HG02884 (cell line): Measurements from ENCODE around the gene PRPF19.

Source experiments
- ATAC-seq: cut with Tn5 transposase; IDR thresholded peaks from one replicate; pipeline ENCODE4 v1.9.1; 2021; ENCODE audit warnings: mild to moderate bottlenecking, moderate library complexity; ENCODE audit not compliant: unreplicated experiment

PRPF19 gene

DNA sequence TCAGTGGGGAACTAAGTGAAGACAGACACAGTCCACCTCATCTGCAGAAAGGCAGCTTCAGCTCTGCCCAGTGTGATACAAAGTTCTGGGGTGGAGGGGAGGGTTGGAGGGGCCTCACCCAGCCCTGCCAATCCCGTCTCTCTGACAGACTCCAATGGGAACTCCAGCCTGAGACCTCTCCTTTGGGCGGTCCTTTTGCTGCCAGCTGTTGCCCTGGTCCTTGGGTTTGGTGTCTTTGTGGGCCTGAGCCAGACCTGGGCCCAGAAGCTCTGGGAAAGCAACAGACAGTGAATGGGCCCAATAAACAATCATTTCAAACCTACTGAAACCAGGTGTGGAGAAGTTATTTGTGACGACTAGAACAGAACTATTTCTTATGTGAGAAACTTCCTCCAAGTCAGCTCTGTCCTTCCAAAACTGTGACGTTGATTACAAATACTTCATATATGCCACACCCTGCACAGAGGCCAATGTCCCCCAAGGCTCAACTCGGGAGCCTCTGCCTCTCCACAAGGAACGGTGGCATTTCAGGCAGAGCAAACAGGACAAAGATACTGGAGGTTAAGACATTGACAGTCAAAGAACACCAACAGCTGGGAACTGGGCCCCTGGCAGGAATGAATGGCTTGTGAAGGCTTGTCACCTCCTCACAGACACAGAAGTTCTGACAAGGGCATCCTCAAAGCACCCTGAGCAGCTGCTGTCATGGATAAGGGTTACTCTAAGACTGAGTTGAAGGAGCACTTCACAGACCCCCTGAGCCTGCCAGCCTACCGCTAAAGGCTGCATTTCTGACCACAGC lies 30.8 kb downstream of the PRPF19 start:
- ATAC-seq, result no peak

DNA sequence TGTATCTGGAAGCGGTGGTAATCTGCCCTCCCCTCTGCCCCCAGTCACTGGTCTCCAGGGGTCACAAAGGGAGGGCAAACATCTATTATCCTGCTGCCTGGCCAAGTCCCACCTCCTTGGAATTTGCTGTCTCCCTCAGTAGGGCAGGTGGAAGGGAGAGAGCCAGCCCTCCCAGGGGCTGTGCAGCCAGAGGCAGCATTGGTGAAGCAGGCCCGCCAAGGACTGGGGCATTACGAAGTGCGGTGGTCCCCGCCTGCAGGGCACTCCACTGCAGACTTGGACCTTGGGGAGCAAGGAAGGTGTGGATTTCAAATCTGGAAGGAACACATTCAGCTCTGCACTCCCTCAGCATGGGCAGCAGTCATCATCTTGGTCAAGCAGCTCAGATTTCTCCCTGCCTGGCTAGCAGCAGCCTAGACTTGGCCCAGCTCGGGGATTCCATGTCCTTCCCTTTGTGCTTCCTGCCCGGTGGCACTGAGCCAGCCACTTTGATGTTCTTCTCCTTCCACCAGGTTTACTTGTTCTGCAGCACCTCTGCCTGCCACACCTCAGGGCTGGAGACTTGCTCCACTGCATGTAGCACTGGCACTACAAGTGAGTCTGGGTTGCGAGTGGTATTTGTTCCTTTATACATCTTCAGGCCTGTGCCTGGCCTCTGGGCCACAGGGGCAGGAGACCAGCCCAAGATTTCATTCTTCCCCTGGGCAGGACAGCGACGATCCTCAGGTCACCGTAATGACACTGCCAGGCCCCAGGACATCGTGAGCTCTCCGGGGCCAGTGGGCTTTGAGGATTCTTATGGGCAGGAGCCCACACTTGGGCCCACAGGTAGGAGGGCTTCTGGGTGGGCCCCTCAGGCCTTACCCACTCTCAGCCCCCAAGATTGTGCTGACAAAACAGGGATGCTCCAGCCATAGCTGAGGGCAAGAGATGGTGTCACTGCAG lies 31.7 kb downstream of the PRPF19 start:
- no peak for ATAC-seq

DNA sequence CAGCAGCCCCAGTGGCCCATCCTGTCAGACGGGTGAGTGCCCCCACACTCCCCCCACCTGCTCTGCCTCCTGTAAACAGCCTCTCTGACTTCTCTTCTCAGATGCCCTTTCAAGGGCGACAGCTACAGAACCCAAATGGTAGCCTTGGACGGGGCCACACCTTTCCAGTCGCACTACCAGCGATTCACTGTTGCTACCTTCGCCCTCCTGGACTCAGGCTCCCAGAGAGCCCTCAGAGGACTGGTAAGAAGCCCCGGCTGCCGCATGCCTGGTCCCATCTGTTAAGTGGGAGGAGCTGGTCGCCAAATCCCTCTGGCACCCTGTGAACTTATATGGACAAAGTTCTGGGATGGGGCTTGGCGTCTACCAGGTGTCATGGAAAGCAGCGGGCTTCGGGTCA lies 32.9 kb downstream of the PRPF19 start:
- no peak for ATAC-seq

DNA sequence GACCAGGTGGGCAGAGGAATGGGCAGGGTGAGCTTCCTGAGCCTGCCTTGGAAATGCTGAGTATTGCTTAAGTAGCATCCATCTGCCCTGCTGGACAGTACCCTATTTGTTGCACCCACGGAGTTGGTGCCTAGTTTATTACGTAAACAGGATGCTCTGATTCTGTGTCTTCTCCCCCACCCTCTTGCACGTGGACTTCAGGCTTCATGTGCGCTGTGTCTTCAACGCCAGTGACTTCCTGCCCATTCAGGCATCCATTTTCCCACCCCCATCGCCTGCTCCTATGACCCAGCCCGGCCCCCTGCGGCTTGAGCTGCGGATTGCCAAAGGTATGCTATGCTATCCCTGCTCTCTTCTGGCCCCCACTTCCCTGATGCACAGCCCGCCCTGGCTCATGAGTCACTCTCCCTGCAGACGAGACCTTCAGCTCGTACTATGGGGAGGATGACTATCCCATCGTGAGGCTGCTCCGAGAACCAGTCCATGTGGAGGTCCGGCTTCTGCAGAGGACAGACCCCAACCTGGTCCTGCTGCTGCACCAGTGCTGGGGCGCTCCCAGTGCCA lies 33.3 kb downstream of the PRPF19 start:
- no peak for ATAC-seq

DNA sequence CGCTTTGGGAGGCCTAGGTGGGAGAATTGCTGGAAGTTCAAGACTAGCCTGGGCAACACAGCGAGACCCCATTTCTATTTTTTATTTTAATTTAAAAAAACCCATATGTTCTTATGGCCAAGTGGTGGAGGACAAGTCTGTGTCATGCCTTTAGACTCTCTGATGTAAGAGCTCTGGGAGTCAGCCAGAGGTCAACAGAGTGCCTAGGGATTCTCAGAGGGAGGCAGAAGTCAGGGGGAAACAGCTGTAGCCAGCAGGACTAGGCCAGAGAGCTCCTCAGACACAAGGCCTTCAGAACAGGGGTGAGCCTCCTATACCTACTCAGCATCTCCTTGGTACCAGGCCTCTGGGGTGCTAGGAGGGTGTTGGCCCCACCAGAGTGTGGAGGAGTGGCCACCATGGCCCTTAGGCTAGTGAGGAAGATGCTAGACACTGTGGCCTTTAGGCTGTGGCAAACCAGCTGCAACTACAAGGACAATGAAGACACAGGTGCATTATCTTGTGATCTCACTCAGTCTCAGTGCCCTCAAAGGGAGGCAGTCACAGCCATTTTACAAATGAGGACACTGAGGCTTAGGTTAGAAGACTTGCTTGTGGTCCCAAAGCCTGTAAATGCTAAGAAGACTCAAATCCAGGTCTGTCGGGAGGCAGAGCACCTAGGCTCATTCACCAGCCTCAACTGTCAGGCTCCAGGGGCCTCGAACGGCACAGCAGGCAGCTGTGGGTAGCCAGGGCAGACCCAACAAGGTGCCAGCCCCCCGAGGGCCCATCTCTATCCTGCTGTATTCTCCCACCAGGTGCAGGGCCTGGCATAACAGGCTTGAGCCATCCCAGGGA lies 34.0 kb downstream of the PRPF19 start:
- ATAC-seq, result no peak

DNA sequence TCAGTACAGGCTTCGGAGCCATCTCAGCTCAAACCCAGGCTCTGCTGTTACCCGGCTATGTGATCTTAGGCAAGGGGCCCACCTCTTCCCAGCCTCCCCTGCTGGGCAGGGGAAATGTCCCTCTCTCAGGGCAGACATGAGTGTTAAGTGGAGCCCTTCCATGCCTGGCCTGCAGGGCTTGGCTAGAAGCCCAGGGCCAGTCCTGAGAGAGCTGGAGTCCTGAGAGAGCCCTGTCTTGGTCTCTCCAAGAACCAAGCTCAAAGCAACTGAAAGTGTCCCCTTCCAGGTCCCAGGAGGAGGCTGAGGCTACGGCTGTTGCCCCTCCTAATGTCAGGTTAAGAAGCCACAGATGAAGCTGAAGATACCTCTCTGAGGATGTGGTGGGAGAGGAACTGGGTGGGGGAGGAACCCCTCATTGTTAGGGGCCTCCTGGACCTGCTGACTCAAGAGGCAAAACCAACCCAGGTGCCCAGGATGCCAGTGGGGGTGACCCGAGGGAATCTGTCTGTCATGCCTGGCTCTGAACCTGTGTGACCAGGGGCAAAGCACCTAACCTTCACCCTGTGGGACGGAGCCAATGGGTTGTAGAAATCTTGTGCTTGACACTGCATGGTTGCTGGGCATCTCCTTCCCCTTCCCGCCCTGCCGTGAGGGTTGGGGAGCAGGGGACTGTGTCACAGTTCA lies 34.9 kb downstream of the PRPF19 start:
- ATAC-seq, result no peak

DNA sequence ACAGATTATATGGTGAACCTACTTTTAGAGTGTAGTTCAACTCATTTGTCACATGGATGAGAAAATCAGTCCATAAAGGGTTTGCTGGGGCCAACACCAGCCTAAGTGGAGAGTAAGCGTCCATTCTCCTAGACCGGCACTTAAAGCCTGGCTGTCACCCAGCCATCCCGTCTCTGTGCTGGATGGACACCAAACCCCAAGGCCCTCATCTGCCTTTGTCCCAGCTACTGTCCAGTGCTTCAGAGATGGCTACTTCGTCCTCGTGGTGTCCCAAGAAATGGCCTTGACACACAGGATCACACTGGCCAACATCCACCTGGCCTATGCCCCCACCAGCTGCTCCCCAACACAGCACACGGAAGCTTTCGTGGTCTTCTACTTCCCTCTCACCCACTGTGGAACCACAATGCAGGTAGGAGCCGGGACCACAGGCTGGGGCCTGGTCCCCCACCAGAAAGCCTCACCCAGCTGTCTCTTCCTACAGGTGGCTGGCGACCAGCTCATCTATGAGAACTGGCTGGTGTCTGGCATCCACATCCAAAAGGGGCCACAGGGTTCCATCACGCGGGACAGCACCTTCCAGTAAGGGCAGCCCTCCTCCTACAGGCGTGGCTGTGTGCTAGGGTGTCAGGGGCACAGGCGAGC lies 35.5 kb downstream of the PRPF19 start:
- no peak for ATAC-seq

DNA sequence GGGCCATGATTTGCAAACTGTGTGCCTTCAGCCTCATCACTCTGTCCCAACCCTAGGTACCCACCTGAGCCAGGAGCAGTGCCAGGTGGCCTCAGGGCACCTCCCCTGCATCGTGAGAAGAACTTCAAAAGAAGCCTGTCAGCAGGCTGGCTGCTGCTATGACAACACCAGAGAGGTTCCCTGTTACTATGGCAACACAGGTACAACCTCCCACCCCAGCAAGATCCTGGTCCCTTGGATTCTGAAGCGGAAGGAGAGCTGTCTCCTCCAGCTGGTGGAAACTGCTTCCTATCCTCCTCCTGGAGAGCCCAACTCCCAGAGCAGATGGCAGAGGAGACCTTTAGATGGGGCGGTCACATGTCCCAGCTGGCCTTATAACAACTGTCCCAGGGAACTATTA lies 36.1 kb downstream of the PRPF19 start:
- no peak for ATAC-seq

DNA sequence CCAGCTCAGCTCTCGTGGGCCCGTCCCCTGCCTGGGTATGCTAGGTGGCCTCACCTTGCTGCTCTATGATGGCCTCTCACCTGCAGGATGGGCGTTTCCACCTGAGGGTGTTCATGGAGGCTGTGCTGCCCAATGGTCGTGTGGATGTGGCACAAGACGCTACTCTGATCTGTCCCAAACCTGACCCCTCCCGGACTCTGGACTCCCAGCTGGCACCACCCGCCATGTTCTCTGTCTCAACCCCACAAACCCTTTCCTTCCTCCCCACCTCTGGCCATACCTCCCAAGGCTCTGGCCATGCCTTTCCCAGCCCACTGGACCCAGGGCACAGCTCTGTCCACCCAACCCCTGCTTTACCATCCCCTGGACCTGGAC lies 36.9 kb downstream of the PRPF19 start:
- no peak for ATAC-seq

DNA sequence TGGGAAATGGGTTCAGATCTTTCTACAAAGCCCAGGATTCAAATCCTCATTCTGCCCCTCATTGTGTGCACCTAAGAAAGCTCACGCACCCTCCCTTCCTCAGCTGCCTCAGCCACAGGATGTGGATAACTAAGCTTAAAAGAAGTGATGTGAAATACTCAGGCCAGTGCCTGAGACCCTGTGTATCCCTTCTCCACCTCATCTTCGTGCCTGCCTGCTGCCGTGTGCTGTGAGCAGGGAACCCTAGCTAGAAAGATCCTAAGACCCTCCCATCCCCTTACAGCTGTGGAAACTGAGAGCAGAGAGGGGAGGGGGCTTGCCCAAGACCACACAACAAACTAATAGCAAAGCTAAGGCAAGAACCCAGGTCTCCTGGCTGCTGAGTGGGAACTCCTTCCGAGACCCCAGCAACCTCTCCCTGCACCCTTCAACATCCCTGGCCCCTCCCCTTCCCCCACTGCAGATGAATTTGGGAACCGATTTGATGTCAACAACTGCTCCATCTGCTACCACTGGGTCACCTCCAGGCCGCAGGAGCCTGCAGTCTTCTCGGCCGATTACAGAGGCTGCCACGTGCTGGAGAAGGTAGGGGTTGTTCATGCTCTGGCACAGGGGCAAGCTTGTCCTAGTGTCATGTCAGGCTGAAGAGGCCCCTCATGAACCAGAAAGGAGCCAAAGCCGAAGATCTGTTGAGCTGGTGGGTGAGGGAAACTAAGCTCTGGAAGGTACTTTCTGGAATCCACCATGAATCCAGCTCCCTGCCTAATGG lies 37.5 kb downstream of the PRPF19 start:
- no peak for ATAC-seq

DNA sequence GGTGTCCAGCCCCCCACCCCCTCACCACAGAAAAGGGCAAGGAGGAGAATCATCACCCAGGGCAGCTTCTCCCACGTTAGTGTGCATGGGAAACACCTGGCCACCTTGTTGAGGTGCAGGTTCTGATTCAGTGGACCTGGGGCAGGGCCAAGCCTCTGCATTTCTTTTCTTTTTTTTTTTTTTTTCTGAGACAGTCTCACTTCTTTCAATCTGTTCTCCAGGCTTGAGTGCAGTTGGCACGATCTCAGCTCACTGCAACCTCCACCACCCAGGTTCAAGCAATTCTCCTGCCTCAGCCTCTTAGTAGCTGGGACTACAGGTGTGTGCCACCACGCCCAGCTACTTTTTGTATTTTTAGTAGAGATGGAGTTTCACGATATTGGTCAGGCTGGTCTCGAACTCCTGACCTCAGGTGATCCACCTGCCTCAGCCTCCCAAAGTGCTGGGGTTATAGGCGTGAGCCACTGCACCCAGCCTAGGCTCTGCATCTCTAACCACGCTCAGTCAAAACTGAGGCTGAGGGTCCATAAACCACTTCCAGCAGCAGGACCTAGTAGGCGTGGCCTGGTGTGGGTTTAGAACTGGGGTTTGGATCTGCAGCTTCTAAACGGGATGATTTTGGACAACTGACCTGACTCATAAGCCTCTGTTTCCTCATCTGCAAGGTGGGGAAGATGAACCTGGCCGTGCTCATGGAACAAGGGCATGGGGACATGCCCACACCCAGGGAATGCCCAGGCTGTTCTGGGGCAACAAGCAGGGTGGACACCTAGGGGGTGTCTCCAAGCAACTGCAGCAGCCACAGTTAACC lies 38.3 kb downstream of the PRPF19 start:
- ATAC-seq, result no peak

DNA sequence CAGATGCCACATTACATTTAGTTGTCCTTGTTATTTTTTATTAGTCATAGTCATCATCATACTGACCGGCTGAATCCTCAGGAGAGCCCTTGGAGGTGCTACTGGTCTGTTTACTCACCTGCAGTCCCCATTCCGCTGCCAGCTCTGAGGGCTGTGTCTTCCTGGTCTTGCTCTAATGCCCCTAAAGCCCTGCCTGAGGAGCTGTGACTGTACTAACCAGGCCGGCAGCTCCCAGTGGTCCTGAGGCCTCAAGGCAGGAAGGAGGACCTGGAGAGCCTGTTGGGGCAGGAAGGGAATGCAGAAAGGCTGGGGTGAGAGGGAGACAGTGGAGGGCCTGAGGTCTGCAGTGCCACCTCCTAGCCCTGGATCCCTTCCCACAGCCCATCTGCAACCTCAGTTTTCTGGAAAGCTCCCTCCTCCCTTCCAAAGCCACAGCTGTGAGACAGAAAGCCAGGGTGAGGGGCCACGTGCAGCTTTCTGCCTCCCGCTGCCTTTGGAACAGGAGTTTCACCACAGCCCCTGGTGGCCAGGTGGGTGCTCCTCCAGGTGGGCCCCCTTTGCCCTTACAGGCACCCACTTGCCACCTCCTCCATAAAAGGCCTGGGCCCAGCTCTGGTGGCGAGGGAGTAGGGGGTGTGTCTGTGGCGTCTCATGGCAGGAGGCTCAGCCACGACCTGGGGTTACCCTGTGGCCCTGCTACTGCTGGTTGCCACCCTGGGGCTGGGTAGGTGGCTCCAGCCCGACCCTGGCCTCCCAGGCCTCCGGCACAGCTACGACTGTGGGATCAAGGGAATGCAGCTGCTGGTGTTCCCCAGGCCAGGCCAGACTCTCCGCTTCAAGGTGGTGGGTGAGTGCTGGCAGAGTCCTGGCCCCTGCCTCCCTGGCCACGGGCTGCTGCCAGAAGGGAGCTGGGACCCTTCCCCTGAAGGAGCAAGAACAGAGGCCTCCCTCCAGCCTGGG lies 39.2 kb downstream of the PRPF19 start, which contains the start of gene ZP1:
Gene ZP1 (plus strand): TSS at position 632 of the 960 bp plus-strand sequence. CDS start 20 bp downstream, at position 652.
- no peak for ATAC-seq

DNA sequence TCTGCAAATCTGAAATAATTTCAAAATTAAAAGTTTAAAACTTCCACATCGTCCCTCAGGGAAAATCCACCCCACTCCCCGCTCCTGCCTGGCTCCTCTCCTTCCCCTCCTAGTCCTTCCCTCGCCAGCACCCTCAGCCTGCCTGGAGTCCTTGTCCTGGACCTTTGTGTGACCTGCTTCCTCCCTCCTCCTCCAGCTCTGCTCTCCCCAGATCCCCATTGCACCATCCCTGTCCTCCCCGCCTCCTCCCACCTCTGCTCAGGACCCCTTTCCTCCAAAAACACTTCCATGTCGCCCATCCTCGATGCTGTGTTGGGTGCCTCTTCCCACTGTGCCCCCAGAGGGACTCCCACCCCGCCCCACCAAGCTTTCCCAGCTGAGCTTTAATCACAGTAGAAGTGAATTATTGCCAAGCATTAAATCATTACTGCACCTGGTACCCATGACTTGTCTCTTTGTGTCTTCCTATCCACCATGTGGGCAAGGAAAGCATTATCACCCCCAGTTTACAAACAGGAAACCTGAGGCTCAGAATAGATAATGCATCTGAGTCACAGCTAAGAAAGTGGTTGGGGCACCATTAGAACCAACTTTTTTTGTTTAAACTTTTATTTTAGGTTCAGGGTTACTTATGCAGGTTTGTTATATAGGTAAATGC lies 41.4 kb downstream of the PRPF19 start:
- ATAC-seq, result no peak

DNA sequence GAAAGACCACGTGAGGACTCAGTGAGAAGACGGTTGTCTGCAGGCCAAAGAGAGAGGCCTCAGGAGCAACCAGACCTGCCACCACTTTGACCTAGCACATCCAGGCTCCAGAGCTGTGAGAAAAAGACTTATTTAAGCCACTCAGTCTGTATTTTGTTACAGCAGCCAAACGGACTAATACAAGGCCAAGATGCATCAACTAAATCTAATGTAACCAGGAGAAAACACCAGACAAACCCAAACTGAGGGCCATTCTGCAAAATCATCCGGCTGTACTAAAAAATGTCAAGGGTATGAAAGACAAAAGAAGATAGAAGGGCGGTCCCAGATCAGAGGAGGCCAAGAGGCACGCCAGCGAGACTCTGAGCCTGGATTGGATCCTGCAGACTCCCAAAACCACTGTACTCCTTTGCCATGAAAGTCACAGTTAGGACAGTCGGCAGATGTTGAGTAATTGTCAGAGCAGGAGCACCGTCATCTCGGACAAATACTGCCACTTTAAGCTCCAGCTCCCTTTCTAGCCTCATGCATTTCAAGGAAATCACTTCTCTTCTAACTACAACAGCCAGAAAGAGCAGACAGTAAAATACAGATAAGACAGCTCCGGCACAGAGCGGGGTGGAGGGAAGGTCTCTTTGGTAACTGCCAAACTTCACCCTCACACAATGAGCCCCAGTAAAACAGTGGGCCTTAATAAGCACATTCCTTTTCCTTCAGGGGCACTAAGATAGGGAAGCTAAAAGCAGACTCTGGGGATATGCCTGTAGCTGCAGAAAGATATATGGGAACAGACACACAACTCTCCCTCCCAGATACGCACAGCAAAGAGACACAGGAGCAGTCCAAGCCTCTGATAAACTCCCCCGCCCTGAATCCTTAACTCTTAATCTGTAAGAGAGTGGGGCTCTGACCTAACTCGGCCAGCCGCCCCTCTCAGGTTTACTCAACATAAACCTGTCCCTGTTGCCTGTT lies 42.5 kb downstream of the PRPF19 start:
- ATAC-seq, result no peak

DNA sequence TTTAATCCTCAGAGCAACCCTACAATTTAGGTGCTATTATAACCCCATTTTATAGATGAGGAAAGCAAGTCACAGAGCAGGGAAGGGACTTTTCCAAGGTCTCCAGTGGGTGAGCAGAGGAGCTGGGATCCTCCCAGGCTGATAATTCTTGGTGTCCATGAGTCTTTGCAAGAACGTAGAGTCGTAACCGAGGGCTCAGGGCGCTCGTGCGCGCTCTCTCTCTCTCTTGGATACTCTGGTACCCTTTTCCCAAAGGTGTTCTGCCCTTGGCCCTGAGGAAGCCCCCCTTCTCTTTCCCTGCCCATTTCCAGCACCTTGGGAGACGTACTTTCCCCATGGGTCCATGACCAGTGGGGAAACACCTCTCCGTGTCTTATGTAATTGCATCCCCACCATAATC lies 44.2 kb downstream of the PRPF19 start:
- no peak for ATAC-seq
